Vagina (tissue), 2 donors: ENCODE results near the gene RBBP8. TPM values are rescaled to one million over a fixed set of nuclear protein-coding genes. Genes with fewer than 3 reads are reported as not detected.
A peak's percentile ranks its signal among the peaks of the same experiment; 100 is the strongest.

ENCODE experiments used
- DNase-seq, 2 donors: peaks; one replicate each; pipeline ENCODE4 v3.0.0-alpha.2; 2017; ENCODE audit errors: extremely low spot score in 2 of 2
- H3K27ac ChIP-seq: fragments of 200-600 bp; sonication (generic); one replicate; pipeline ENCODE4 v1.5.1; 2019
- H3K27me3 ChIP-seq: fragments of 200-600 bp; sonication (generic); one replicate; pipeline ENCODE4 v1.5.1; 2019
- H3K36me3 ChIP-seq, 2 donors: fragments of 200-600 bp; sonication (generic); one replicate each; pipeline ENCODE4 v1.5.1; 2017 to 2019
- H3K4me1 ChIP-seq: fragments of 200-600 bp; sonication (generic); one replicate; pipeline ENCODE4 v1.5.1; 2019
- H3K4me3 ChIP-seq, 2 donors: fragments of 200-600 bp; sonication (generic); 1 replicate in 1 of 2; 2 replicates in 1 of 2; pipeline ENCODE4 v1.5.1; 2016 to 2019
- H3K9me3 ChIP-seq: fragments of 200-600 bp; sonication (generic); one replicate; pipeline ENCODE4 v1.5.1; 2019
- CTCF ChIP-seq, 3 experiments: fragments of 450-650 bp in 2 of 3; fragments of 200-600 bp in 1 of 3; sonication (generic) in 1 of 3; IDR thresholded peaks; one replicate each; pipeline ENCODE4 v1.5.1; 2017 to 2019; ENCODE audit warnings: antibody characterized with exemption in 3 of 3, mild to moderate bottlenecking in 2 of 3, moderate library complexity in 2 of 3
- POLR2A ChIP-seq, 2 donors: fragments of 450-650 bp; IDR thresholded peaks; one replicate each; pipeline ENCODE4 v1.6.1; 2017; ENCODE audit warnings: antibody characterized with exemption in 2 of 2, mild to moderate bottlenecking in 2 of 2, moderate library complexity in 2 of 2
- POLR2AphosphoS5 ChIP-seq, 2 donors: sonication (generic); formaldehyde crosslinking; IDR thresholded peaks; one replicate each; pipeline ENCODE4 v1.9.0; 2017; ENCODE audit warnings: antibody characterized with exemption in 2 of 2, mild to moderate bottlenecking in 2 of 2, low read depth in 1 of 2; ENCODE audit not compliant: insufficient read depth in 1 of 2
- intact Hi-C: fragments of 100-400 bp; cut with DNase I; formaldehyde crosslinking; loops from one replicate; pipeline ENCODE4 v1.15.1; 2023
- total RNA-seq: library from RNA; depleted of rRNA; stranded (reverse); fragments of >200 nt; gene quantifications from one replicate; pipeline ENCODE4 v1.2.3, GENCODE V29; 2016

The RBBP8 gene
- total RNA-seq, 1 donor from 2014 or later = 28.2 TPM

- intact Hi-C loops = no loop called here
- Histone ChIP-seq H3K36me3 (no peaks in the 10 kb centered on the region), H3K27me3 (no peaks in the 10 kb centered on the region), H3K4me1 (no peaks in the 10 kb centered on the region), H3K27ac (no peak overlapping the region), H3K4me3 (no peak overlapping the region), H3K9me3 (no peaks in the 10 kb centered on the region)
- DNase-seq = no peak
- TF ChIP-seq POLR2A (IDR thresholded peaks at IDR 0.05) (no peak), CTCF (IDR thresholded peaks at IDR 0.05) (no peak), POLR2AphosphoS5 (IDR thresholded peaks at IDR 0.05; ENCODE audit: insufficient read depth in 1 of 2, low read depth in 1 of 2) (no peak)
Observed at GRCh38 chr18:22964116-22964515, 31.0 kb downstream of the RBBP8 start.

GRCh38 chr18:22964722-22965121 lies 31.6 kb downstream of the RBBP8 start:
- intact Hi-C loops = no loop called here
- Histone ChIP-seq H3K27ac (no peak overlapping the region), H3K4me3 (no peak overlapping the region), H3K36me3 (no peaks in the 10 kb centered on the region), H3K27me3 (no peaks in the 10 kb centered on the region), H3K9me3 (no peaks in the 10 kb centered on the region), H3K4me1 (no peaks in the 10 kb centered on the region)
- DNase-seq = no peak
- TF ChIP-seq CTCF (IDR thresholded peaks at IDR 0.05) (no peak), POLR2A (IDR thresholded peaks at IDR 0.05) (no peak), POLR2AphosphoS5 (IDR thresholded peaks at IDR 0.05; ENCODE audit: insufficient read depth in 1 of 2, low read depth in 1 of 2) (no peak)

- Histone ChIP-seq H3K27ac (no peak overlapping the region), H3K4me3 (no peak overlapping the region), H3K9me3 (no peaks in the 10 kb centered on the region), H3K36me3 (no peaks in the 10 kb centered on the region), H3K27me3 (no peaks in the 10 kb centered on the region), H3K4me1 (no peaks in the 10 kb centered on the region)
- intact Hi-C loops = no loop called here
- DNase-seq = no peak
- TF ChIP-seq POLR2A (IDR thresholded peaks at IDR 0.05) = no peak
- TF ChIP-seq CTCF (IDR thresholded peaks at IDR 0.05) = no peak
- no peak for TF ChIP-seq POLR2AphosphoS5 (IDR thresholded peaks at IDR 0.05; ENCODE audit: insufficient read depth in 1 of 2, low read depth in 1 of 2)
Observed at GRCh38 chr18:22971038-22971437, 37.9 kb downstream of the RBBP8 start.

- H3K27ac ChIP-seq = peak overlapping the region; percentile 0
- H3K4me3 ChIP-seq = no peak overlapping the region
- intact Hi-C loops = no loop called here
- H3K27me3 ChIP-seq = no peaks in the 10 kb centered on the region
- TF ChIP-seq POLR2A (IDR thresholded peaks at IDR 0.05) (no peak), CTCF (IDR thresholded peaks at IDR 0.05) (no peak), POLR2AphosphoS5 (IDR thresholded peaks at IDR 0.05; ENCODE audit: insufficient read depth in 1 of 2, low read depth in 1 of 2) (no peak)
- no peak for DNase-seq
- peaks cover 4% of the 10 kb centered on the region for H3K4me1 ChIP-seq
- H3K9me3 ChIP-seq = no peaks in the 10 kb centered on the region
- H3K36me3 ChIP-seq = no peaks in the 10 kb centered on the region
Observed at GRCh38 chr18:22974001-22974400, 40.9 kb downstream of the RBBP8 start.

GRCh38 chr18:22974707-22975106 lies 41.6 kb downstream of the RBBP8 start:
- Histone ChIP-seq H3K9me3 (no peaks in the 10 kb centered on the region), H3K4me1 (peaks cover 5% of the 10 kb centered on the region), H3K27me3 (no peaks in the 10 kb centered on the region), H3K4me3 (no peak overlapping the region), H3K36me3 (no peaks in the 10 kb centered on the region), H3K27ac (no peak overlapping the region)
- intact Hi-C loops = no loop called here
- TF ChIP-seq POLR2AphosphoS5 (IDR thresholded peaks at IDR 0.05; ENCODE audit: insufficient read depth in 1 of 2, low read depth in 1 of 2) (no peak), POLR2A (IDR thresholded peaks at IDR 0.05) (no peak), CTCF (IDR thresholded peaks at IDR 0.05) (no peak)
- DNase-seq = no peak
